ENCODE data around the gene SLC7A10. TPM values are rescaled to one million over a fixed set of nuclear protein-coding genes. Genes with fewer than 3 reads are reported as not detected.

Gene SLC7A10
- total RNA-seq, 1 experiment from 2014 or later: 1.1 TPM

DNA sequence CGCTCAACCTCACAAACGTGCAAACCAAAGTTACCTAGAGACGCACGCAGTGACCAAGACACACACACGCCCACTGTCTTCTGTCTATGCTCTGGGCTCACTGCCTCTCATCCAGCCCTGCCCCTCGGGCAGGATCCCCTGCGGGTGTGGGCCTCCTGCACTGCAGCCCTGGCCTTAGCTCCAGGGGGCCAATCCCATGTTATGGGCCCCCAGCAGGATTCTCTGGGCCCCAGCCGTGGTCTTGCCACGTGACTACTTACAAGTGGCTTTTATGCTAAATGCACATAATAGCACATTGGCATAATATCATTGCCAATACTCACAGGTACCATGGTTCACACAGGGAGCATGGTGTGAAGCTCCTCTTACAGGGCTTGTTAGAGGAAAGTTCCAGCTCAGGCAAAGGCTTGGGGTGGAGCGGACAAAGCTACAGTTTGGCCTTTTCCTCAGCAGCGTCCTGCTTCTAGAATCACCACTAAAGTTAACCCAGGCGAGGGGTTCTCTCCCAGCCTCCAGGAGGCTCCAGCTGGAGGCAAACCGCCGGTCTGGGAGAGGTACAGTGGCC lies 39.3 kb upstream of the SLC7A10 start:
- ATAC-seq (no peak), DNase-seq (ENCODE audit: low read depth, low spot score) (no peak)
- ChIA-PET POLR2A (interaction anchor here (0.6 kb wide), 1 partner anchor 669 kb away, joined by 4 read pairs; no protein-coding TSS in a partner anchor), CTCF (interaction anchor here (0.7 kb wide), 2 partner anchors 9 to 26 kb away, joined by 3 read pairs; no protein-coding TSS in a partner anchor)
- intact Hi-C loops (cut with micrococcal nuclease; ENCODE audit: unreplicated experiment) (no loop called here), in situ Hi-C loops (cut with HindIII; ENCODE audit: low pct_unique_long_range_greater_than_20kb, low sequenced_read_pairs) (no loop called here)
- H3K27ac ChIP-seq (ENCODE audit: low read length): no peak overlapping the region
- no peaks in the 10 kb centered on the region for H3K36me3 ChIP-seq (ENCODE audit: control insufficient read depth, insufficient read depth, low read length)
- no peak for TF ChIP-seq POLR2AphosphoS5 (IDR thresholded peaks at IDR 0.05; ENCODE audit: low read depth, low read length)
- TF ChIP-seq, protein P1, sequence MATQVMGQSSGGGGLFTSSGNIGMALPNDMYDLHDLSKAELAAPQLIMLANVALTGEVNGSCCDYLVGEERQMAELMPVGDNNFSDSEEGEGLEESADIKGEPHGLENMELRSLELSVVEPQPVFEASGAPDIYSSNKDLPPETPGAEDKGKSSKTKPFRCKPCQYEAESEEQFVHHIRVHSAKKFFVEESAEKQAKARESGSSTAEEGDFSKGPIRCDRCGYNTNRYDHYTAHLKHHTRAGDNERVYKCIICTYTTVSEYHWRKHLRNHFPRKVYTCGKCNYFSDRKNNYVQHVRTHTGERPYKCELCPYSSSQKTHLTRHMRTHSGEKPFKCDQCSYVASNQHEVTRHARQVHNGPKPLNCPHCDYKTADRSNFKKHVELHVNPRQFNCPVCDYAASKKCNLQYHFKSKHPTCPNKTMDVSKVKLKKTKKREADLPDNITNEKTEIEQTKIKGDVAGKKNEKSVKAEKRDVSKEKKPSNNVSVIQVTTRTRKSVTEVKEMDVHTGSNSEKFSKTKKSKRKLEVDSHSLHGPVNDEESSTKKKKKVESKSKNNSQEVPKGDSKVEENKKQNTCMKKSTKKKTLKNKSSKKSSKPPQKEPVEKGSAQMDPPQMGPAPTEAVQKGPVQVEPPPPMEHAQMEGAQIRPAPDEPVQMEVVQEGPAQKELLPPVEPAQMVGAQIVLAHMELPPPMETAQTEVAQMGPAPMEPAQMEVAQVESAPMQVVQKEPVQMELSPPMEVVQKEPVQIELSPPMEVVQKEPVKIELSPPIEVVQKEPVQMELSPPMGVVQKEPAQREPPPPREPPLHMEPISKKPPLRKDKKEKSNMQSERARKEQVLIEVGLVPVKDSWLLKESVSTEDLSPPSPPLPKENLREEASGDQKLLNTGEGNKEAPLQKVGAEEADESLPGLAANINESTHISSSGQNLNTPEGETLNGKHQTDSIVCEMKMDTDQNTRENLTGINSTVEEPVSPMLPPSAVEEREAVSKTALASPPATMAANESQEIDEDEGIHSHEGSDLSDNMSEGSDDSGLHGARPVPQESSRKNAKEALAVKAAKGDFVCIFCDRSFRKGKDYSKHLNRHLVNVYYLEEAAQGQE (IDR thresholded peaks at IDR 0.05; ENCODE audit: insufficient read depth in 1 of 2, low read depth in 2 of 2, low read length in 1 of 2): no peak
- no TSS peak for BruUV-seq (replicated peaks)
- H3K4me1 ChIP-seq (ENCODE audit: control insufficient read depth, insufficient read depth, low read length): no peaks in the 10 kb centered on the region
- H3K4me3 ChIP-seq (ENCODE audit: low read depth in 2 of 2, low read length in 2 of 2): no peak overlapping the region
- no peaks in the 10 kb centered on the region for H3K27me3 ChIP-seq (ENCODE audit: control insufficient read depth, insufficient read depth, low read length)
- H3K9me3 ChIP-seq (ENCODE audit: control insufficient read depth, insufficient read depth, low read depth, low read length): no peaks in the 10 kb centered on the region

DNA sequence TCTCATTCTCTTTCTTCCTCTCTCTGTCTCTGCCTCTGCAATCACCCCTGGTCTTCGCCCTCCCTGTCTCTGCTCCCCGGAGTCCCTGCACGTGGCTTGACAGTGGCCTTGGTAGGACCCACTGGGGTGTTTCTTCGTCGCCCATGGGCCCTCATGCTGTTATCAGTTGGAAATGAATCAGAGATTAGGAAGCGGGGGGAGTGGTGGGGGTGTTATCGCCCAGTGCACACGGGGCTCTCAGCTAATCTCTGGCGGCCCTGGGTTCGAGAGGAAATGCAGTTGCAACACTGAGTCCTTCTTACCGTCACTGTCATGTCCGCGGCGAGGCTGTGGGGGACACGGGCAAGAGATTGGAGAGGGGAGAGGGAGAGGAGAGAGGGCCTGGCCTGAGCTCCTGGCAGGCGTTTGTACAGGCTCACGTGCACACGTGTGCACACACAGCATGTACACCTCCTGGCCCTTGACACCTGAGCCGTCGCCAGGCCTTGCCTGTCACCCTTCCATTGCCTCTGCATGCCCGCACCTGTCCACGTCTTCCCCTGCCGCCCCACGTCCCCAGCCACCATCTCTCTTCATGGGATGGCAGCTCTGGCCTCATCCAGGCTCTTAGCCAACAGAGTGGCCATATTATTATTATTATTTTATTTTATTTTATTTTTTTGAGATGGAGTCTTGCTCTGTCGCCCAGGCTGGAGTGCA lies 37.8 kb upstream of the SLC7A10 start:
- Histone ChIP-seq H3K27ac (ENCODE audit: low read length) (no peak overlapping the region), H3K36me3 (ENCODE audit: control insufficient read depth, insufficient read depth, low read length) (no peaks in the 10 kb centered on the region), H3K4me3 (ENCODE audit: low read depth in 2 of 2, low read length in 2 of 2) (no peak overlapping the region), H3K4me1 (ENCODE audit: control insufficient read depth, insufficient read depth, low read length) (no peaks in the 10 kb centered on the region), H3K9me3 (ENCODE audit: control insufficient read depth, insufficient read depth, low read depth, low read length) (no peaks in the 10 kb centered on the region), H3K27me3 (ENCODE audit: control insufficient read depth, insufficient read depth, low read length) (no peaks in the 10 kb centered on the region)
- TF ChIP-seq TCF7L2 (IDR thresholded peaks at IDR 0.05; ENCODE audit: low read depth, low read length) (no peak), SIN3A (IDR thresholded peaks at IDR 0.05; ENCODE audit: borderline replicate concordance, insufficient read depth, low read depth, low read length) (no peak), POLR2AphosphoS5 (IDR thresholded peaks at IDR 0.05; ENCODE audit: low read depth, low read length) (no peak)
- TF ChIP-seq, protein P1 (IDR thresholded peaks at IDR 0.05; ENCODE audit: insufficient read depth in 1 of 2, low read depth in 2 of 2, low read length in 1 of 2): no peak
- TF ChIP-seq, protein P2, sequence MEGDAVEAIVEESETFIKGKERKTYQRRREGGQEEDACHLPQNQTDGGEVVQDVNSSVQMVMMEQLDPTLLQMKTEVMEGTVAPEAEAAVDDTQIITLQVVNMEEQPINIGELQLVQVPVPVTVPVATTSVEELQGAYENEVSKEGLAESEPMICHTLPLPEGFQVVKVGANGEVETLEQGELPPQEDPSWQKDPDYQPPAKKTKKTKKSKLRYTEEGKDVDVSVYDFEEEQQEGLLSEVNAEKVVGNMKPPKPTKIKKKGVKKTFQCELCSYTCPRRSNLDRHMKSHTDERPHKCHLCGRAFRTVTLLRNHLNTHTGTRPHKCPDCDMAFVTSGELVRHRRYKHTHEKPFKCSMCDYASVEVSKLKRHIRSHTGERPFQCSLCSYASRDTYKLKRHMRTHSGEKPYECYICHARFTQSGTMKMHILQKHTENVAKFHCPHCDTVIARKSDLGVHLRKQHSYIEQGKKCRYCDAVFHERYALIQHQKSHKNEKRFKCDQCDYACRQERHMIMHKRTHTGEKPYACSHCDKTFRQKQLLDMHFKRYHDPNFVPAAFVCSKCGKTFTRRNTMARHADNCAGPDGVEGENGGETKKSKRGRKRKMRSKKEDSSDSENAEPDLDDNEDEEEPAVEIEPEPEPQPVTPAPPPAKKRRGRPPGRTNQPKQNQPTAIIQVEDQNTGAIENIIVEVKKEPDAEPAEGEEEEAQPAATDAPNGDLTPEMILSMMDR (IDR thresholded peaks at IDR 0.05): no peak
- BruUV-seq (replicated peaks): no TSS peak
- intact Hi-C loops (cut with micrococcal nuclease; ENCODE audit: unreplicated experiment): no loop called here
- ChIA-PET POLR2A (interaction anchor here (0.5 kb wide), 1 partner anchor 40 kb away, joined by 5 read pairs; no protein-coding TSS in a partner anchor), CTCF (no interaction called here)
- no peak for ATAC-seq
- in situ Hi-C loops (cut with HindIII; ENCODE audit: low pct_unique_long_range_greater_than_20kb, low sequenced_read_pairs): no loop called here
- DNase-seq (ENCODE audit: low read depth, low spot score): no peak

All from Panc1 (cell line).